Adrenal gland (tissue), 5 donors: ENCODE results near the gene DPYD.

Experiments used
- CTCF ChIP-seq, 6 experiments: fragments of 450-650 bp in 4 of 6; fragments of 200-600 bp in 2 of 6; sonication (generic) in 1 of 6; IDR thresholded peaks; 1 replicate in 5 of 6; 2 replicates in 1 of 6; pipeline versions ENCODE4 v1.5.1 to v1.8.0; 2016 to 2021; ENCODE audit warnings: antibody characterized with exemption in 6 of 6, mild to moderate bottlenecking in 2 of 6, moderate library complexity in 1 of 6
- POLR2A ChIP-seq, 2 donors: fragments of 450-650 bp; IDR thresholded peaks; one replicate each; pipeline ENCODE4 v1.6.1; 2017; ENCODE audit warnings: antibody characterized with exemption in 2 of 2, mild to moderate bottlenecking in 2 of 2, moderate library complexity in 1 of 2
- donor health status: DM: no; HTN: no; CAD: no.

- no peak for TF ChIP-seq CTCF (IDR thresholded peaks at IDR 0.05)
- TF ChIP-seq POLR2A (IDR thresholded peaks at IDR 0.05), result no peak
Observed at GRCh38 chr1:97721221-97721620, 199.6 kb downstream of the DPYD start.
